Duodenal mucosa (tissue), 2 donors: Measurements from ENCODE around the gene FAN1.

Source experiments
- H3K27ac ChIP-seq: one replicate; pipeline ENCODE4 v1.7.0; 2013; ENCODE audit warnings: low read depth, low read length
- H3K27me3 ChIP-seq, 2 donors: one replicate each; pipeline ENCODE4 v1.7.0; 2013; ENCODE audit warnings: low read length in 2 of 2, control low read depth in 1 of 2; ENCODE audit not compliant: insufficient read depth in 2 of 2, control insufficient read depth in 1 of 2
- H3K36me3 ChIP-seq, 2 donors: one replicate each; pipeline ENCODE4 v1.7.0; 2013; ENCODE audit warnings: low read length in 2 of 2, control low read depth in 1 of 2; ENCODE audit not compliant: insufficient read depth in 2 of 2, control insufficient read depth in 1 of 2
- H3K4me1 ChIP-seq, 2 donors: one replicate each; pipeline ENCODE4 v1.7.0; 2013; ENCODE audit warnings: low read length in 2 of 2, control low read depth in 1 of 2; ENCODE audit not compliant: insufficient read depth in 2 of 2, control insufficient read depth in 1 of 2
- H3K4me3 ChIP-seq, 2 donors: one replicate each; pipeline ENCODE4 v1.7.0; 2013; ENCODE audit warnings: low read length in 2 of 2, low read depth in 1 of 2
- H3K9ac ChIP-seq, 2 donors: one replicate each; pipeline ENCODE4 v1.7.0; 2013; ENCODE audit warnings: low read length in 2 of 2, low read depth in 1 of 2
- H3K9me3 ChIP-seq, 2 donors: one replicate each; pipeline ENCODE4 v1.7.0; 2013; ENCODE audit warnings: low read length in 2 of 2, control low read depth in 1 of 2; ENCODE audit not compliant: control insufficient read depth in 1 of 2

Gene FAN1

GRCh38 chr15:30928076-30928475, 24.4 kb downstream of the FAN1 start:
- H3K9ac ChIP-seq: no peak overlapping the region
- peaks cover 29 to 78% of the 10 kb centered on the region in 2 donors for H3K36me3 ChIP-seq
- H3K27me3 ChIP-seq: no peaks in the 10 kb centered on the region
- H3K4me3 ChIP-seq: no peak overlapping the region
- no peaks in the 10 kb centered on the region for H3K4me1 ChIP-seq
- H3K27ac ChIP-seq: no peak overlapping the region
- no peaks in the 10 kb centered on the region for H3K9me3 ChIP-seq

GRCh38 chr15:30929064-30929669, 25.5 kb downstream of the FAN1 start:
- no peak overlapping the region for H3K27ac ChIP-seq
- no peaks in the 10 kb centered on the region for H3K27me3 ChIP-seq
- no peak overlapping the region for H3K4me3 ChIP-seq
- no peak overlapping the region for H3K9ac ChIP-seq
- H3K36me3 ChIP-seq: peaks cover 29 to 72% of the 10 kb centered on the region in 2 donors
- H3K9me3 ChIP-seq: no peaks in the 10 kb centered on the region
- H3K4me1 ChIP-seq: no peaks in the 10 kb centered on the region

- H3K4me3 ChIP-seq: no peak overlapping the region
- no peaks in the 10 kb centered on the region for H3K9me3 ChIP-seq
- H3K9ac ChIP-seq: no peak overlapping the region
- no peaks in the 10 kb centered on the region for H3K27me3 ChIP-seq
- H3K4me1 ChIP-seq: no peaks in the 10 kb centered on the region
- H3K27ac ChIP-seq: no peak overlapping the region
- H3K36me3 ChIP-seq: peaks cover 21 to 71% of the 10 kb centered on the region in 2 donors
Measured at GRCh38 chr15:30929982-30930381, 26.3 kb downstream of the FAN1 start.

GRCh38 chr15:30930422-30930821, 26.7 kb downstream of the FAN1 start:
- Histone ChIP-seq H3K9ac (no peak overlapping the region), H3K4me1 (no peaks in the 10 kb centered on the region), H3K9me3 (no peaks in the 10 kb centered on the region), H3K36me3 (peaks cover 19 to 67% of the 10 kb centered on the region in 2 donors), H3K27ac (no peak overlapping the region), H3K27me3 (no peaks in the 10 kb centered on the region), H3K4me3 (no peak overlapping the region)

- H3K4me3 ChIP-seq: no peak overlapping the region
- H3K36me3 ChIP-seq: peaks cover 14 to 56% of the 10 kb centered on the region in 2 donors
- H3K4me1 ChIP-seq: no peaks in the 10 kb centered on the region
- no peaks in the 10 kb centered on the region for H3K9me3 ChIP-seq
- H3K27ac ChIP-seq: no peak overlapping the region
- no peaks in the 10 kb centered on the region for H3K27me3 ChIP-seq
- H3K9ac ChIP-seq: no peak overlapping the region
Measured at GRCh38 chr15:30933293-30933692, 29.6 kb downstream of the FAN1 start.

- no peaks in the 10 kb centered on the region for H3K4me1 ChIP-seq
- no peaks in the 10 kb centered on the region for H3K9me3 ChIP-seq
- no peak overlapping the region for H3K27ac ChIP-seq
- H3K27me3 ChIP-seq: no peaks in the 10 kb centered on the region
- H3K4me3 ChIP-seq: no peak overlapping the region
- peaks cover 37 to 72% of the 10 kb centered on the region in 2 donors for H3K36me3 ChIP-seq
- no peak overlapping the region for H3K9ac ChIP-seq
Measured at GRCh38 chr15:30939161-30939560, 35.4 kb downstream of the FAN1 start.

- no peak overlapping the region for H3K27ac ChIP-seq
- H3K27me3 ChIP-seq: no peaks in the 10 kb centered on the region
- H3K4me1 ChIP-seq: no peaks in the 10 kb centered on the region
- H3K4me3 ChIP-seq: no peak overlapping the region
- peaks cover 39 to 76% of the 10 kb centered on the region in 2 donors for H3K36me3 ChIP-seq
- H3K9ac ChIP-seq: no peak overlapping the region
- no peaks in the 10 kb centered on the region for H3K9me3 ChIP-seq
Measured at GRCh38 chr15:30940359-30940758, 36.6 kb downstream of the FAN1 start.

- H3K27ac ChIP-seq: no peak overlapping the region
- no peaks in the 10 kb centered on the region for H3K4me1 ChIP-seq
- H3K9ac ChIP-seq: no peak overlapping the region
- H3K27me3 ChIP-seq: no peaks in the 10 kb centered on the region
- no peak overlapping the region for H3K4me3 ChIP-seq
- peaks cover 48 to 83% of the 10 kb centered on the region in 2 donors for H3K36me3 ChIP-seq
- no peaks in the 10 kb centered on the region for H3K9me3 ChIP-seq
Measured at GRCh38 chr15:30941520-30941919, 37.8 kb downstream of the FAN1 start.

GRCh38 chr15:30943654-30944335, 40.1 kb downstream of the FAN1 start:
- H3K27ac ChIP-seq: no peak overlapping the region
- H3K4me3 ChIP-seq: no peak overlapping the region
- H3K4me1 ChIP-seq: no peaks in the 10 kb centered on the region
- H3K9ac ChIP-seq: no peak overlapping the region
- peaks cover 54 to 88% of the 10 kb centered on the region in 2 donors for H3K36me3 ChIP-seq
- H3K9me3 ChIP-seq: no peaks in the 10 kb centered on the region
- H3K27me3 ChIP-seq: no peaks in the 10 kb centered on the region

- Histone ChIP-seq H3K9me3 (peaks cover 0 to 4% of the 10 kb centered on the region in 2 donors), H3K27ac (no peak overlapping the region), H3K4me1 (no peaks in the 10 kb centered on the region), H3K4me3 (no peak overlapping the region), H3K36me3 (peaks cover 60 to 96% of the 10 kb centered on the region in 2 donors), H3K27me3 (no peaks in the 10 kb centered on the region), H3K9ac (no peak overlapping the region)
Measured at GRCh38 chr15:30953183-30953582, 49.5 kb downstream of the FAN1 start.
